NCI-H1436 (cell line): Measurements from ENCODE around the gene LRFN2.

Experiments
- DNase-seq: peaks from one replicate; lab custom pipeline; 2025; lab: John Stamatoyannopoulos, UW

LRFN2 gene

GRCh38 chr6:40586369-40587201, 579 bp downstream of the LRFN2 start:
- peak; percentile 11 for DNase-seq

- no peak for DNase-seq
Observed at GRCh38 chr6:40585651-40586269, 1.4 kb downstream of the LRFN2 start.

- no peak for DNase-seq
Observed at GRCh38 chr6:40585223-40585622, 1.9 kb downstream of the LRFN2 start.

- no peak for DNase-seq
Observed at GRCh38 chr6:40584741-40585140, 2.4 kb downstream of the LRFN2 start.

GRCh38 chr6:40583709-40584108, 3.5 kb downstream of the LRFN2 start:
- DNase-seq = no peak

GRCh38 chr6:40582892-40583291, 4.3 kb downstream of the LRFN2 start:
- no peak for DNase-seq

GRCh38 chr6:40579101-40579500, 8.1 kb downstream of the LRFN2 start:
- DNase-seq = no peak

GRCh38 chr6:40577672-40578071, 9.5 kb downstream of the LRFN2 start:
- no peak for DNase-seq

- DNase-seq = no peak
Observed at GRCh38 chr6:40573221-40573620, 13.9 kb downstream of the LRFN2 start.

- no peak for DNase-seq
Observed at GRCh38 chr6:40569162-40569910, 17.8 kb downstream of the LRFN2 start.

- no peak for DNase-seq
Observed at GRCh38 chr6:40568062-40568708, 19.0 kb downstream of the LRFN2 start.

- DNase-seq = no peak
Observed at GRCh38 chr6:40563111-40563510, 24.1 kb downstream of the LRFN2 start.

- no peak for DNase-seq
Observed at GRCh38 chr6:40559056-40559455, 28.1 kb downstream of the LRFN2 start.

- no peak for DNase-seq
Observed at GRCh38 chr6:40558102-40558501, 29.1 kb downstream of the LRFN2 start.

- no peak for DNase-seq
Observed at GRCh38 chr6:40556881-40557280, 30.3 kb downstream of the LRFN2 start.

GRCh38 chr6:40556023-40556422, 31.1 kb downstream of the LRFN2 start:
- no peak for DNase-seq

- DNase-seq = no peak
Observed at GRCh38 chr6:40555092-40555491, 32.1 kb downstream of the LRFN2 start.

GRCh38 chr6:40552941-40553340, 34.2 kb downstream of the LRFN2 start:
- DNase-seq = no peak

- no peak for DNase-seq
Observed at GRCh38 chr6:40551966-40552505, 35.1 kb downstream of the LRFN2 start.

- DNase-seq = peak; percentile 16
Observed at GRCh38 chr6:40550202-40551101, 36.7 kb downstream of the LRFN2 start.

GRCh38 chr6:40545954-40546353, 41.2 kb downstream of the LRFN2 start:
- DNase-seq = no peak
